Hypothalamus (tissue), 51 donors: ENCODE results near the gene SPDYC.
"Not testable (repeated sequence)": the region's sequence is repeated elsewhere in the genome, so short reads cannot be mapped to it uniquely, and the experiment has no call there.

Experiments
- DNase-seq, 51 donors: peaks; one replicate each; lab custom pipeline; 2025; lab: John Stamatoyannopoulos, UW

Gene SPDYC

GRCh38 chr11:65133724-65134123 lies 36.3 kb upstream of the SPDYC start:
- peak in 1 of 51 donors; percentile 33 for DNase-seq

- peak; percentile 63 to 98 (median 87) for DNase-seq
Measured at GRCh38 chr11:65134240-65134951, 35.6 kb upstream of the SPDYC start, which contains the start of gene SYVN1. Gene SYVN1 (minus strand): TSS chr11:65134519. CDS start chr11:65133601, 918 bp downstream.

DNA sequence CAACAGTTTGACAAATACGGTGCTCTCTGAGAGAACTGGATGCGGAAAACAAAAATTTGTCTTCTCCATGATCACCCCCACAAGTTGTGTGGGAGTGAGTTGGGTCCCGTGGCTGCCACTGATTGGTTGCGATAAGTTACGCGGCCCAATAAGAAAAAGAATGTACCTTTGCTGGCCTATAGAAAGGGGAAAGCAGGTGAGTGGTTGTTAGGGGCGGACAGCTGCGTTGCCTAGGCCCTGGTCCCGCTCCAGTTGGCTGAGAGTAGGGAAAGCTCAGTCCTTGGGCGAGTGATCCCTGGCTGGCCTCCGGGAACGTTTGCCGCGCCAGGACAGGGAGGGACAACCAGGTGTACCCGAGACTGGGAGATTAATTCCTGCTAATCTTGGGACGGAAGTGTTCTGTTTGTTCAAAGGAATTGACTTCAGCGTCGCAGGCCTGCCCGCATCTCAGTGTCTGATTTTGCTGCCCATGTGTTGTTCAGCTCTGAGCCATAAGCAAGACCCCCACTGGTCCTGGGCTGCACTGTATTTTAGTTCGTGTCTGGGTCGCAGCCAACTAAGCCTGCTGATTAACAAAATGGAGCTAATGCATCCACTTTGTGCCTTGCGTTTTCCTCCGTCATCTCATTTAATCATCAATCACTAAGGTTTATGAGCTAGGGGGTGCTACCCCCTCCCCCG lies 34.9 kb upstream of the SPDYC start:
- DNase-seq: peak; percentile 33 to 97 (median 80)

GRCh38 chr11:65135633-65136145 lies 34.3 kb upstream of the SPDYC start:
- no peak for DNase-seq

- DNase-seq: no peak
Measured at GRCh38 chr11:65136515-65137096, 33.4 kb upstream of the SPDYC start.

GRCh38 chr11:65141896-65142494 lies 28.0 kb upstream of the SPDYC start:
- DNase-seq: no peak

DNA sequence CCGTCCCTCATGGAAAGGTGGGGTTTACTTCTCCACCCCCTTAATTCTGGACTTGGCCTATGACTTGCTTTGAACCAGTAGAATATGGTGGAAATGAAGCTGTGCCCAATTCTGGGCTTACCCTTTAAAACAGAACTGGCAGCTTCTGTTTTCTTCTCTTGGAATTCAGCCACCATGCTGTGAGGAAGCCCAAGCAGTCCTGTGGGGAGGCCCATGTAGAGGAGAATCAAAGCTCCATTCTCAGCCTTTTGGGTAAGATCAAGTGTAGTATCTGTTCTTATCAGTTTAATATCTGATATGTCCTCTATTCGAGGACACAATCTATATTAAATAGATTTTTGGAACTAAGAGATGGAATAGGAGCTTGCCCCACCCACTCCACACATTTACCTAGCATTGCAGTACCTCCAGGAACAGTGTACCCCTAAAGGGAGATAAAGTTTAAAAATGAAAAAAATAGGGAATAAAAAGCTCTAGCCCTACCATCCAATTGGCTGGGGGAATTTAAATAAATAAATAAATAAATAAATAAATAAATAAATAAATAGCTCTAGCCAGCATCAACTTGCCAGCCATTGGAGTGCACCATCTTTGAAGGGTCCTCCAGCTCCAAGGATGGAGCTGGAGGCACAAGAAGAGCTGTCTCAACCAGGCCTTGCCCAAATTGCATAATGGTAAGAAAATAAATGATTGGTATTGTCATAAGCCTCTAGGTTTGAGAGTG lies 22.5 kb upstream of the SPDYC start:
- DNase-seq: no peak

DNA sequence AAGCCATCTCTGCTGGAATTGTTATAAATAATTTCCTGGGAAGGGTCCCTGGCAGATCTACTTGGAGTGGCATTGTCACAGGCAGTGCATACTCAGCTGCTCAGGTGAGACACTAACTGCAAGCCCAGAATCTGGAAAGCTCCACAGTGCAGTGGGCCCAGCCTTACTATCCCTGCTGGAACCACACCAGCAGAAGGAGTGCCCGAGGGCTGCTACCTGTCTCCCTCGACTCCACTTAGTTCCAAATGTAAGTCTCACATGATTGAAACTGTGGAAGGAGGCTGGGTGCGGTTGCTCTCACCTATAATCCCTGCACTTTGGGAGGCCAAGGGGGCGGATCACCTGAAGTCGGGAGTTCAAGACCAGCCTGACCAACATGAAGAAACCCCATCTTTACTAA lies 21.4 kb upstream of the SPDYC start:
- DNase-seq: no peak

DNA sequence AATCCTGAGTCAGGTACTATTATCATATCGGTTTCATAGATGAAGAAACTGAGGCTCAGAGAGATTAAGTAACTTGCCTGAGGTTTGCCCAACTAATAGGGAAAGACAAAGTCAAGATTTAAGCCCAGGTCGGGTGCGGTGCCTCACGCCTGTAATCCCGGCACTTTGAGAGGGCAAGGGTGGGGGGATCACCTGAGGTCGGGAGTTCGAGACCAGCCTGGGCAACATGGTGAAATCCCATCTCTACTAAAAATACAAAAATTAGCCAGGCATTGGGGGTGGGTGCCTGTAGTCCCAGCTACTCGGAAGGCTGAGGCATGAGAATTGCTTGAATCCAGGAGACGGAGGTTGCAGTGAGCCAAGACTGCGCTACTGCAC lies 19.9 kb upstream of the SPDYC start:
- not testable (repeated sequence) for DNase-seq

DNA sequence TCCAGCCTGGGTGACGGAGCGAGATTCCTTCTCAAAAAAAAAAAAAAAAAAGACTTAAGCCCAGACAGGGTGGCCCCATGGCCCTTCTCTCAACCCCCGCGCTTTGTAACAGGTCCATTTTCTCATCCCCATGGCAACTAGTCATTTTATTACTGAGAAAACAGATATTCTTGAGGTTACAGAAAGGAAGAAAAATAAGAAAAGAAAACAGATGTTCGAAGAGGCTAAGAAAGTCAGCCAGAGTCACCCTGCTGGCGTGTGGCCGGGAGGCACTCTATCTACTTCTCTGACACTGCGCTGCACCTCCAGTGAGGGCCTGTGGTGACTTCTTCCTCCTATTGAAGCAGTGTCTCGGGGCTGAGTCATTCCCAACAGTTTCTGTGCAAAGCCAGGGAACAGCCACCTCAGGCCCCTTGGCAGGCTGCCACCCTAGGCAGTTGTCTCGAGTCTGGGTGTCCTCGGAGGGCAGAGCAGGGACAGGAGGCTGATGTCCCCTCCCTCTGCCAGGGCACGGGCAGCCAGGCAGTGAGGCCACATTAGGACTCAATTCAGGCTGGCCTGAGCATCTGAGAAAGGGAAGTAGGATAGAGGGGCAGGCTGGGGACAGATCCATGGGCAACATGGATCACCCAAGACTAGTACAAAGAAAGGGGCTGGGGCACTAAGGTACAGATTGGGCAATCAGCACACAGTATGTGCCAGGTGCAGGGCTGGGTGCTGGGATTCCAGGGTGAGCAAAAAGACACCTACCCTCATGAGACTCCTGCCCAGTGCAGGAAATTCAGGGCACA lies 19.3 kb upstream of the SPDYC start:
- DNase-seq: peak in 48 of 51 donors; percentile 6 to 89 (median 68)

DNA sequence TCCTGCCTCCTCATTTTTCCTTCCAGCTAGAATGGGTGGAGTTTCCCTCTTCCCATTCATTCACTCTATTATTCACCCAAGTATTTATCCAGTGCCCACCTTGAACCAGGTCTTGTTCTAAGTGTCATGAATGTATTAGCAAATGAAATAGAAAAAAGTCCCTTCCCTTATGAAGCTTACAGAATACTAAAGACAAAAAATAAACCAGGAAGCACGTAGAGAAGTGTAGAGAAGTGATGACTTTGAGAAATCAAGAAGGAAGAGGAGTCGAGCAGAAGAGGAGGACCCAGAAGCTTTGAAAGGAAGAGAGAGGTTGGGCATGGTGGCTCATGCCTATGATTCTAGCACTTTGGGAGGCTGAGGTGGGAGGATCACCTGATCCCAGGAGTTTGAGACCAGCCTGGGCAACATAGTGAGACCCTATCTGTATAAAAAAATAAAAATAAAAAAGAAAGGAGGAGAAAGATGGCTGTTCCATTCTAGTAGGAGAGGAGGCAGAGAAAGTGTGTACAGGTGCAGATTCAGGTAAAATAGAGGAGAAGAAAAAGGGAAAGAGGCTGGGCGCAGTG lies 18.6 kb upstream of the SPDYC start:
- no peak for DNase-seq

GRCh38 chr11:65152122-65152521 lies 17.9 kb upstream of the SPDYC start:
- DNase-seq: no peak

DNA sequence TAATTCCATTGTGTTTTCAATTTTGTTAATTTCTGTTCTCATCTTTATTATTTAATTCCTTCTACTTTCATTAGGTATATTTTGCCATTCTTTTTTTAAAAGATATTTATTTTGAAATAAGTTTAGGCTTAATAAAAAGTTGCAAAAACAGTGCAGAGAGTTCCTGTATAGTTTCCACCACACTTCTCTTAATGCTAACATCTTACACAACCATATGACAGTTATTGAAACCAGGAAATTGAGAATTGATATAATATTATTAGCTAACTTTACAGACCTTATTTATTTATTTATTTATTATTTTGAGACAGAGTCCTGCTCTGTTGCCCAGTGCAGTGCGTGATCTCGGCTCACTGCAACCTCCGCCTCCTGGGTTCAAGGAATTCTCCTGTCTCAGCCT lies 13.8 kb upstream of the SPDYC start:
- no peak for DNase-seq

GRCh38 chr11:65156926-65157325 lies 13.1 kb upstream of the SPDYC start:
- DNase-seq: no peak

DNA sequence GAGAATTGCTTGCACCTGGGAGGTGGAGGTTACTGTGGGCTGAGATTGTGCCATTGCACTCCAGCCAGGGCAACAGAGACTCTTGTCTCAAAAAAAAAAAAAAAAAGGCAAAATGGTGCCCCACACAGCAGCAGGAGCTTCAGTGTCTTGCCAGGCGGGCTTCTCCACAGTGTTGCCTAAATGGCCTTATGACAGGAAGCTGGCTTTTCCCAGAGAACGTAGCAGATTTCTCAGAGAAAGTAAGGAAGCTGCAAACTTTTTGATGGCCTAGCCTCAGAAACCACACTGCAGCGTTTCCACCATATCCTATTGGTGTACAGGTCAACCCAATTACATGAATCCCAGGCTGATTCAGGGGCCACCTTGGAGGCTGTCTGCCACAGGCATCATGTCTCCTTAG lies 12.7 kb upstream of the SPDYC start:
- no peak for DNase-seq

GRCh38 chr11:65159012-65159411 lies 11.0 kb upstream of the SPDYC start:
- no peak for DNase-seq

DNA sequence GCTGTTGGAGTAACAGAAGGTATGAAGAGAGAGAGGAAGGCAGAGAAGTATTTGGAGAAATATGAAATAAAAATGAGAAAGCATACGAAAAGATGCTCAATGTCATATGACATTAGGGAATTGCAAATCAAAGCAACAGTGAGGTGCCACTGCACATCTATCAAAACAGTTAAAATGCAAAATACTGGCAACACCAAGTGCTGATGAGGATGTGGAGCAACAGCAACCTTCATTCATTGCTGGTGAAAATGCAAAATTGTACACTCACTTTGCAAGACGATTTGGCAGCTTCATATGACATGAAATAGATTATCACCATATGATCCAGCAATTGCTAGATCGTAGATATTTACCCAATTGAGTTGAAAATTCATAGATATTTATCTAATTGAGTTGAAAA lies 9.4 kb upstream of the SPDYC start:
- DNase-seq: no peak

GRCh38 chr11:65163684-65164083 lies 6.3 kb upstream of the SPDYC start:
- DNase-seq: no peak
